Measurements from ENCODE around the gene CDT1.
A peak's percentile ranks its signal among the peaks of the same experiment; 100 is the strongest.

The CDT1 gene

GRCh38 chr16:88855176-88855575, 51.6 kb downstream of the CDT1 start:
- CTCF ChIA-PET: interaction anchor here (1.6 kb wide), 1 partner anchor 43 kb away, joined by 6 read pairs; no protein-coding TSS in a partner anchor
- POLR2A ChIA-PET: interaction anchor here (1.3 kb wide), 1 partner anchor 22 kb away, joined by 4 read pairs; no protein-coding TSS in a partner anchor
- no peak for TF ChIP-seq CTCF (IDR thresholded peaks at IDR 0.05; ENCODE audit: insufficient read depth, low read length, missing control alignments)
- no peak overlapping the region for H3K4me3 ChIP-seq (ENCODE audit: low read depth, low read length)
- DNase-seq (ENCODE audit: low read depth, low spot score): no peak

- ChIA-PET CTCF (interaction anchor here (1.6 kb wide), 1 partner anchor 43 kb away, joined by 6 read pairs; no protein-coding TSS in a partner anchor), POLR2A (no interaction called here)
Measured at GRCh38 chr16:88855736-88856121, 52.1 kb downstream of the CDT1 start.

GRCh38 chr16:88856122-88856827, 52.7 kb downstream of the CDT1 start:
- CTCF ChIA-PET: interaction anchor here (1.4 to 2.6 kb wide), 9 partner anchors 15 to 360 kb away, joined by 3 to 20 read pairs (median 6); no protein-coding TSS in a partner anchor
- peak overlapping the region; percentile 70 for H3K4me3 ChIP-seq (ENCODE audit: low read depth, low read length)
- POLR2A ChIA-PET: no interaction called here
- TF ChIP-seq CTCF (IDR thresholded peaks at IDR 0.05; ENCODE audit: insufficient read depth, low read length, missing control alignments): no peak
- DNase-seq (ENCODE audit: low read depth, low spot score): no peak

More at GRCh38 chr16:88855736-88856121, 52.1 kb downstream of the CDT1 start:
- TF ChIP-seq CTCF (IDR thresholded peaks at IDR 0.05; ENCODE audit: insufficient read depth, low read length, missing control alignments): no peak
- no peak for DNase-seq (ENCODE audit: low read depth, low spot score)
- peak overlapping the region; percentile 70 for H3K4me3 ChIP-seq (ENCODE audit: low read depth, low read length)

- no peak for TF ChIP-seq CTCF (IDR thresholded peaks at IDR 0.05; ENCODE audit: insufficient read depth, low read length, missing control alignments)
- DNase-seq (ENCODE audit: low read depth, low spot score): peak; percentile 29
- ChIA-PET POLR2A (interaction anchor here (0.7 to 1.7 kb wide), 3 partner anchors 72 to 194 kb away, joined by 3 to 7 read pairs (median 3); partner anchors contain the start of genes MVD and PIEZO1), CTCF (interaction anchor here (0.8 to 2.6 kb wide), 30 partner anchors 8 to 363 kb away, joined by 3 to 20 read pairs (median 4); partner anchors contain the start of genes APRT, MVD, PABPN1L and PIEZO1)
- H3K4me3 ChIP-seq (ENCODE audit: low read depth, low read length): peak within 1 kb of the TSS; percentile 99
Measured at GRCh38 chr16:88856828-88857727, 53.5 kb downstream of the CDT1 start, which contains the start of the genes GALNS and TRAPPC2L. Gene GALNS (minus strand): TSS chr16:88856947. CDS start chr16:88856877, 70 bp downstream. Gene TRAPPC2L (plus strand): TSS chr16:88857127. CDS start chr16:88857151, 24 bp downstream.

- ChIA-PET POLR2A (interaction anchor here (0.7 to 1.7 kb wide), 2 partner anchors 73 to 195 kb away, joined by 3 to 7 read pairs; partner anchors contain the start of genes MVD and PIEZO1), CTCF (interaction anchor here (0.8 to 2.6 kb wide), 35 partner anchors 9 to 362 kb away, joined by 3 to 20 read pairs (median 4); partner anchors contain the start of genes APRT, MVD, PABPN1L and PIEZO1)
- peak; percentile 14 for DNase-seq (ENCODE audit: low read depth, low spot score)
- TF ChIP-seq CTCF (IDR thresholded peaks at IDR 0.05; ENCODE audit: insufficient read depth, low read length, missing control alignments): peak; percentile 90
- H3K4me3 ChIP-seq (ENCODE audit: low read depth, low read length): peak overlapping the region; percentile 99
Measured at GRCh38 chr16:88857728-88858339, 54.2 kb downstream of the CDT1 start.

All from AG04449 (cell line).